ENCODE data around the gene TRIOBP. TPM values are rescaled to one million over a fixed set of nuclear protein-coding genes. Genes with fewer than 3 reads are reported as not detected.
A peak's percentile ranks its signal among the peaks of the same experiment; 100 is the strongest.

TRIOBP gene
- total RNA-seq, 1 experiment from 2014 or later = 38.4 TPM

- peaks cover 13% of the 10 kb centered on the region for H3K4me1 ChIP-seq
- no peak overlapping the region for H3K27ac Mint-ChIP-seq (ENCODE audit: unreplicated experiment)
- no peaks in the 10 kb centered on the region for H3K36me3 ChIP-seq (ENCODE audit: control insufficient read depth, insufficient read depth, low read length)
- peaks cover 44% of the 10 kb centered on the region for H3K36me3 Mint-ChIP-seq (ENCODE audit: insufficient read depth, unreplicated experiment)
- no peak for DNase-seq
- TF ChIP-seq CTCF (IDR thresholded peaks at IDR 0.05; ENCODE audit: insufficient read depth in 1 of 2, low read depth in 1 of 2, low read length in 1 of 2, severe bottlenecking in 1 of 2, unreplicated experiment in 1 of 2) = no peak
- ChIA-PET CTCF (no interaction called here), POLR2A (interaction anchor here (0.7 kb wide), 1 partner anchor 195 kb away, joined by 4 read pairs; no protein-coding TSS in a partner anchor)
- H3K4me3 ChIP-seq (ENCODE audit: low read depth, low read length) = peak overlapping the region; percentile 46
- no peaks in the 10 kb centered on the region for H3K9me3 ChIP-seq
- no peaks in the 10 kb centered on the region for H3K9me3 Mint-ChIP-seq (ENCODE audit: unreplicated experiment)
- H3K27me3 Mint-ChIP-seq (ENCODE audit: insufficient read depth, unreplicated experiment) = no peaks in the 10 kb centered on the region
- no TSS peak for BruUV-seq (replicated peaks)
- H3K27me3 ChIP-seq (replicated peaks; ENCODE audit: control insufficient read depth, insufficient read depth, low read length) = no peaks in the 10 kb centered on the region
- intact Hi-C loops (cut with micrococcal nuclease; ENCODE audit: unreplicated experiment) = loop anchor here (2.0 to 10.0 kb wide), 3 partner anchors 17 to 153 kb away; partner anchors contain the start of genes C22orf23 and POLR2F
- H3K4me1 Mint-ChIP-seq (ENCODE audit: low read depth, unreplicated experiment) = peaks cover 25% of the 10 kb centered on the region
- peak overlapping the region; percentile 90 for H3K4me3 Mint-ChIP-seq (ENCODE audit: unreplicated experiment)
Measured at GRCh38 chr22:37801946-37802309, 105.1 kb downstream of the TRIOBP start.

GRCh38 chr22:37802310-37803194 is 105.7 kb downstream of the TRIOBP start:
- peak in 1 of 2 experiments; percentile 73 for DNase-seq
- BruUV-seq (replicated peaks) = no TSS peak
- intact Hi-C loops (cut with micrococcal nuclease; ENCODE audit: unreplicated experiment) = loop anchor here (2.0 to 10.0 kb wide), 3 partner anchors 18 to 152 kb away; partner anchors contain the start of genes C22orf23 and POLR2F
- Mint-ChIP-seq H3K27me3 (ENCODE audit: insufficient read depth, unreplicated experiment) (no peaks in the 10 kb centered on the region), H3K27ac (ENCODE audit: unreplicated experiment) (peak overlapping the region; percentile 92), H3K4me1 (ENCODE audit: low read depth, unreplicated experiment) (peaks cover 25% of the 10 kb centered on the region), H3K9me3 (ENCODE audit: unreplicated experiment) (no peaks in the 10 kb centered on the region), H3K36me3 (ENCODE audit: insufficient read depth, unreplicated experiment) (peaks cover 50% of the 10 kb centered on the region), H3K4me3 (ENCODE audit: unreplicated experiment) (peak overlapping the region; percentile 90)
- H3K4me1 ChIP-seq = peaks cover 13% of the 10 kb centered on the region
- ChIA-PET CTCF (interaction anchor here (1.4 kb wide), 1 partner anchor 159 kb away, joined by 5 read pairs; no protein-coding TSS in a partner anchor), POLR2A (interaction anchor here (0.7 kb wide), 1 partner anchor 195 kb away, joined by 4 read pairs; no protein-coding TSS in a partner anchor)
- no peaks in the 10 kb centered on the region for H3K27me3 ChIP-seq (replicated peaks; ENCODE audit: control insufficient read depth, insufficient read depth, low read length)
- peak overlapping the region; percentile 46 for H3K4me3 ChIP-seq (ENCODE audit: low read depth, low read length)
- H3K9me3 ChIP-seq = no peaks in the 10 kb centered on the region
- no peaks in the 10 kb centered on the region for H3K36me3 ChIP-seq (ENCODE audit: control insufficient read depth, insufficient read depth, low read length)
- peak; percentile 2 to 38 for TF ChIP-seq CTCF (IDR thresholded peaks at IDR 0.05; ENCODE audit: insufficient read depth in 1 of 2, low read depth in 1 of 2, low read length in 1 of 2, severe bottlenecking in 1 of 2, unreplicated experiment in 1 of 2)

GRCh38 chr22:37803195-37803638 is 106.4 kb downstream of the TRIOBP start:
- H3K27ac Mint-ChIP-seq (ENCODE audit: unreplicated experiment) = peak overlapping the region; percentile 92
- peaks cover 13% of the 10 kb centered on the region for H3K4me1 ChIP-seq
- no peaks in the 10 kb centered on the region for H3K27me3 ChIP-seq (replicated peaks; ENCODE audit: control insufficient read depth, insufficient read depth, low read length)
- H3K4me3 Mint-ChIP-seq (ENCODE audit: unreplicated experiment) = peak overlapping the region; percentile 90
- TF ChIP-seq CTCF (IDR thresholded peaks at IDR 0.05; ENCODE audit: insufficient read depth in 1 of 2, low read depth in 1 of 2, low read length in 1 of 2, severe bottlenecking in 1 of 2, unreplicated experiment in 1 of 2) = no peak
- intact Hi-C loops (cut with micrococcal nuclease; ENCODE audit: unreplicated experiment) = loop anchor here (2.0 to 10.0 kb wide), 3 partner anchors 18 to 152 kb away; partner anchors contain the start of genes C22orf23 and POLR2F
- peak overlapping the region; percentile 46 for H3K4me3 ChIP-seq (ENCODE audit: low read depth, low read length)
- H3K36me3 Mint-ChIP-seq (ENCODE audit: insufficient read depth, unreplicated experiment) = peaks cover 57% of the 10 kb centered on the region
- H3K36me3 ChIP-seq (ENCODE audit: control insufficient read depth, insufficient read depth, low read length) = no peaks in the 10 kb centered on the region
- no peaks in the 10 kb centered on the region for H3K9me3 Mint-ChIP-seq (ENCODE audit: unreplicated experiment)
- no TSS peak for BruUV-seq (replicated peaks)
- H3K4me1 Mint-ChIP-seq (ENCODE audit: low read depth, unreplicated experiment) = peaks cover 25% of the 10 kb centered on the region
- POLR2A ChIA-PET = no interaction called here
- no peaks in the 10 kb centered on the region for H3K9me3 ChIP-seq
- DNase-seq = peak; percentile 61 to 63
- H3K27me3 Mint-ChIP-seq (ENCODE audit: insufficient read depth, unreplicated experiment) = no peaks in the 10 kb centered on the region
- CTCF ChIA-PET = interaction anchor here (1.4 kb wide), 1 partner anchor 160 kb away, joined by 5 read pairs; no protein-coding TSS in a partner anchor

Measured in Caco-2 (cell line).